ENCODE measurements around the gene OR2L3.

The OR2L3 gene

GRCh38 chr1:248046536-248046935 lies at the start of gene OR2L3:
OR2L3 (plus strand) TSS chr1:248046836; CDS start chr1:248060682, 13,846 bp downstream.
- Histone ChIP-seq H3K4me1 (no peaks in the 10 kb centered on the region), H3K4me3 (no peak within 1 kb of the TSS), H3K9me3 (no peaks in the 10 kb centered on the region), H3K36me3 (no peaks in the 10 kb centered on the region), H3K27ac (no peak within 1 kb of the TSS), H3K27me3 (no peaks in the 10 kb centered on the region)
- DNase-seq, result no peak
- intact Hi-C loops (cut with DNase I; ENCODE audit: low total_unique reads), result no loop called here
- TF ChIP-seq, protein P1, sequence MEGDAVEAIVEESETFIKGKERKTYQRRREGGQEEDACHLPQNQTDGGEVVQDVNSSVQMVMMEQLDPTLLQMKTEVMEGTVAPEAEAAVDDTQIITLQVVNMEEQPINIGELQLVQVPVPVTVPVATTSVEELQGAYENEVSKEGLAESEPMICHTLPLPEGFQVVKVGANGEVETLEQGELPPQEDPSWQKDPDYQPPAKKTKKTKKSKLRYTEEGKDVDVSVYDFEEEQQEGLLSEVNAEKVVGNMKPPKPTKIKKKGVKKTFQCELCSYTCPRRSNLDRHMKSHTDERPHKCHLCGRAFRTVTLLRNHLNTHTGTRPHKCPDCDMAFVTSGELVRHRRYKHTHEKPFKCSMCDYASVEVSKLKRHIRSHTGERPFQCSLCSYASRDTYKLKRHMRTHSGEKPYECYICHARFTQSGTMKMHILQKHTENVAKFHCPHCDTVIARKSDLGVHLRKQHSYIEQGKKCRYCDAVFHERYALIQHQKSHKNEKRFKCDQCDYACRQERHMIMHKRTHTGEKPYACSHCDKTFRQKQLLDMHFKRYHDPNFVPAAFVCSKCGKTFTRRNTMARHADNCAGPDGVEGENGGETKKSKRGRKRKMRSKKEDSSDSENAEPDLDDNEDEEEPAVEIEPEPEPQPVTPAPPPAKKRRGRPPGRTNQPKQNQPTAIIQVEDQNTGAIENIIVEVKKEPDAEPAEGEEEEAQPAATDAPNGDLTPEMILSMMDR (IDR thresholded peaks at IDR 0.05), result no peak

DNA sequence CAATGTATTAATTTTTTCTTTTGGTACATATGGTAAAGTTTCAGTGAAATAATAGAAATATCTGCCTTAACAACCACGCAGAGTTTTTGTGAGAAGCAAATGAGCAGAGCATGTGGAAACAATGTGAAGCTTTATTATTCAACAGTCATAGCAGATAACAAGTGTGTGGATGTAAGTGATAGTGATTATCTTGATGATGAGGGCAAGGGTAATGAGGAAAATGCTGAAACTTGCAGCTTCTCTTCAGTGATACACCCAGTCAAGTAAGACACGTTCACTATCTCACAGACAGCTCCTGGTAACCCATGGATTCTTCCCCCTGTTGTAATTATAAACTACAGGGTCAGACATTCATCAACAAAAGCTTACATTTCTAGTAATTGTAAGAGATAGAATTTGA lies 47.8 kb upstream of the OR2L3 start:
- intact Hi-C loops (cut with DNase I; ENCODE audit: low total_unique reads), result no loop called here
- Histone ChIP-seq H3K27ac (no peak overlapping the region), H3K4me1 (no peaks in the 10 kb centered on the region), H3K36me3 (no peaks in the 10 kb centered on the region), H3K4me3 (no peak overlapping the region), H3K9me3 (no peaks in the 10 kb centered on the region), H3K27me3 (no peaks in the 10 kb centered on the region)
- no peak for DNase-seq
- TF ChIP-seq, protein P1 (IDR thresholded peaks at IDR 0.05), result no peak

GRCh38 chr1:248000169-248000568 lies 46.5 kb upstream of the OR2L3 start:
- H3K4me1 ChIP-seq, result no peaks in the 10 kb centered on the region
- TF ChIP-seq, protein P1 (IDR thresholded peaks at IDR 0.05), result no peak
- intact Hi-C loops (cut with DNase I; ENCODE audit: low total_unique reads), result no loop called here

GRCh38 chr1:248007778-248008177 lies 38.9 kb upstream of the OR2L3 start:
- no peak overlapping the region for H3K27ac ChIP-seq
- TF ChIP-seq, protein P1 (IDR thresholded peaks at IDR 0.05), result no peak
- H3K4me3 ChIP-seq, result no peak overlapping the region
- no peaks in the 10 kb centered on the region for H3K36me3 ChIP-seq
- H3K9me3 ChIP-seq, result peaks cover 0 to 12% (median 2%) of the 10 kb centered on the region in 3 donors
- DNase-seq, result no peak
- no peaks in the 10 kb centered on the region for H3K4me1 ChIP-seq
- no peaks in the 10 kb centered on the region for H3K27me3 ChIP-seq
- intact Hi-C loops (cut with DNase I; ENCODE audit: low total_unique reads), result no loop called here

More at GRCh38 chr1:248000169-248000568, 46.5 kb upstream of the OR2L3 start:
- H3K4me3 ChIP-seq, result no peak overlapping the region
- no peaks in the 10 kb centered on the region for H3K27me3 ChIP-seq
- H3K9me3 ChIP-seq, result no peaks in the 10 kb centered on the region
- H3K36me3 ChIP-seq, result no peaks in the 10 kb centered on the region
- no peak overlapping the region for H3K27ac ChIP-seq
- DNase-seq, result no peak

DNA sequence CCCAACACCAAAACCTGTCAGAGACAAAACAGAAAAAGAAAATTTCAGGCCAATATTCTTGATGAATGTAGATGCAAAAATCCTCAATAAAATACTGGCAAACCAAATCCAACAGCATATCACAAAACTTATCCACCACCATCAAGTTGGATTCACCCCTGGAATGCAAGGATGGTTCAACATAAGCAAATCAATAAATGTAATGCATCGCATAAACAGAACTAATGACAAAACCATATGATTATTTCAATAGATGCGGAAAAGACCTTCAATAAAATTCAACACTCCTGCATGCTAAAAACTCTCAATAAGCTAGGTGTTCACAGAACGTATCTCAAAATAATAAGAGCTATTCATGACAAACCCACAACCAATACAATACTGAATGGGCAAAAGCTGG lies 37.0 kb upstream of the OR2L3 start:
- no peak overlapping the region for H3K4me3 ChIP-seq
- intact Hi-C loops (cut with DNase I; ENCODE audit: low total_unique reads), result no loop called here
- no peaks in the 10 kb centered on the region for H3K36me3 ChIP-seq
- H3K4me1 ChIP-seq, result no peaks in the 10 kb centered on the region
- TF ChIP-seq, protein P1 (IDR thresholded peaks at IDR 0.05), result no peak
- H3K27ac ChIP-seq, result no peak overlapping the region
- H3K9me3 ChIP-seq, result peaks cover 0 to 12% (median 2%) of the 10 kb centered on the region in 3 donors
- no peaks in the 10 kb centered on the region for H3K27me3 ChIP-seq
- no peak for DNase-seq

GRCh38 chr1:248013229-248013710 lies 33.4 kb upstream of the OR2L3 start, which contains the start of gene OR2L5:
OR2L5 (plus strand) TSS chr1:248013660; CDS start chr1:248021948, 8,288 bp downstream.
- TF ChIP-seq, protein P1 (IDR thresholded peaks at IDR 0.05), result no peak
- Histone ChIP-seq H3K9me3 (peaks cover 0 to 12% (median 2%) of the 10 kb centered on the region in 3 donors), H3K4me3 (no peak within 1 kb of the TSS), H3K27me3 (no peaks in the 10 kb centered on the region), H3K27ac (no peak within 1 kb of the TSS), H3K36me3 (no peaks in the 10 kb centered on the region), H3K4me1 (no peaks in the 10 kb centered on the region)
- no peak for DNase-seq
- intact Hi-C loops (cut with DNase I; ENCODE audit: low total_unique reads), result no loop called here
